ENCODE results near the gene TMEM178A.
"Not testable (repeated sequence)": the region's sequence is repeated elsewhere in the genome, so short reads cannot be mapped to it uniquely, and the experiment has no call there.

The TMEM178A gene

DNA sequence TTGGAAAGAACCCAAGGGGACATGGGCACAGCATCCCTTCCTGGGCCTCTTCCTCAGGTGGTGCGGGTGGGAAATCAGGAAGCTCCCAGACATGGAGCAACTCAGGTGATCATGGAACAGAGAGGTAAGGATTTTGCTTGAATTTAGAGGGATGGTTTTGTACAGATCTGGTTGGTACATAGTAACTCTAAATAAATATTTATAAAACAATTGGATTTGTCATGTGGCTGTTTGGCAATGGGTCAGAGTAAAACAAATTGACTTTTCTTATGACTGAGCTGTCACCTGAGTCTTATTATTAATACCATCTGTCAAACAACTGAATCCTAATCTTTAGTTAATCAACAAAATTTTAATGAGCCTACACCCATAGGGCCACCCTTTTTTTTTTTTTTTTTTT, 19.4 kb upstream of the TMEM178A start:
- TF ChIP-seq CTCF (IDR thresholded peaks at IDR 0.05; ENCODE audit: insufficient read depth, low read depth, low read length, missing control alignments) = no peak
- no peak for DNase-seq (ENCODE audit: low read depth)
- H3K4me3 ChIP-seq (ENCODE audit: low read length) = no peak overlapping the region

DNA sequence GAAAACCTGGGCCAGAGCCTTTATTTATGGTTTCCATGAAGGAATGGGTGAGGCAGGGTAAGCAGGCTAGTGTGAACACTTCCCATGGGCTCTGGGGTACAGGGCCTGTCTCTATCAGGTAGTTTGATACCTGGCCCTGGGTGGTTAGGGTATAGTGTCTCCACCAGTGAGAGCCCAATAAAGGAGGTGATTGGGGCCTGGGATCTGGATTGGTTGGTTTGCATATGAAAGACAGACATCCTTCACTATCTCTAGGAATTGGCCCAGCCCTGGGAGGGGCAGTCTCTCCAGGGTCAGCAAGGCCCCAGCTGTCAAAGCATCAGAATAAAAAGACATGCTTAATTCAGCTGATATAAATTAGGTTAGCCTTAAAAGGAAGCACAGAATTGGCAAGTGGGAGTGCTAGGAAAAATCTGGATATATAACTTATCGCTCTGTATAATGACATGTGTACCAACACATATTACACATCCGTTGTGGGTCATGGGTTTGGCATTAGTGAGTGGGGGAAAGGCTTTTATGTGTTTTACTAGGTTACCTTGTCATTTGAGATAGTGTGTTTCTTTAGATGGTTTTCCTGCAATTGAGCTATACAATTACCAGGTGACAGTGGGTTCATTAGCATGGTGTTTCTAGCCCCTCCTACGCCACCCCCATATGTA, 18.5 kb upstream of the TMEM178A start:
- DNase-seq (ENCODE audit: low read depth) = no peak
- TF ChIP-seq CTCF (IDR thresholded peaks at IDR 0.05; ENCODE audit: insufficient read depth, low read depth, low read length, missing control alignments) = no peak

DNA sequence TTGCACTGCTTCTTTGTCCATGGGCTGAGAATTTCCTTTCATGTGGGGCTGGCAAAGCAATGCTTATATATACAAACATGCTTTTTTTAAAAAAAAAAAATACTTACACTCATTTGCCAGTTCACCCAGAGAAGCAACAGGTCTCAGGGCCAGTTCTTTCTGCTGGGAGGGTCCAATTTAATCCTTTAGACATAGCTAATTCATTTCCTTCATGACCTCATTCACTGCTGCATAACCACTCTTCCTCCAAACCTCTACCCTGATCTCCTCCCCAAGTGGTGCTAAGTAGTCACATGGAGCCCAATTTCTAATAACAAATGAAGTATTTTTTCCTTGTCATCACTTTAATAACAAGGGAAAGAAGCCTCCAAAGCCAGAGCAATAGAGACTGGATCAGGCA, 17.1 kb upstream of the TMEM178A start:
- no peak for TF ChIP-seq CTCF (IDR thresholded peaks at IDR 0.05; ENCODE audit: insufficient read depth, low read depth, low read length, missing control alignments)
- H3K4me3 ChIP-seq (ENCODE audit: low read length) = no peak overlapping the region
- DNase-seq (ENCODE audit: low read depth) = no peak

More for the DNA sequence above, 18.5 kb upstream of the TMEM178A start:
- H3K4me3 ChIP-seq (ENCODE audit: low read length) = no peak overlapping the region

DNA sequence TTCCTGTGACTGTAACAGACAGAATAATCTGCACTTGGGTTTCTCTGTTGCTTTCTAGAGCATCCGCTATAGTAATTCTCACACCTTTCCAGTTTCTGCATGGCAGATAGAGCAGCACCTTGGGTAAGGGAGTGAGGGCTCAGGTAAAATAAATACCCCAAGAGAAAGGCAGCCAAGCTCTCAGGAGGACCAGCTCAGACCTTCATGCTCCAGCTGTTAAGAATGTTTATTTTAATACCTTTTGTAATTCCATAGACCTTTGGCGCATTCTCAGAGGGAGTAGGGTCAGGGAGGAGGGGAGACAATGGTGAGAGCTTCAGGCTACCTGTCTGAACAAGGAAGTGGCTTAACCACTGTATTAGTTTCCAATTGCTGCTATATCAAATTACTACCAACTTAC, 16.2 kb upstream of the TMEM178A start:
- no peak for TF ChIP-seq CTCF (IDR thresholded peaks at IDR 0.05; ENCODE audit: insufficient read depth, low read depth, low read length, missing control alignments)
- no peak overlapping the region for H3K4me3 ChIP-seq (ENCODE audit: low read length)
- DNase-seq (ENCODE audit: low read depth) = no peak

- no peak for DNase-seq (ENCODE audit: low read depth)
- TF ChIP-seq CTCF (IDR thresholded peaks at IDR 0.05; ENCODE audit: insufficient read depth, low read depth, low read length, missing control alignments) = no peak
- H3K4me3 ChIP-seq (ENCODE audit: low read length) = no peak overlapping the region
These were observed 15.2 kb upstream of the TMEM178A start for GRCh38 chr2:39650468-39650867.

GRCh38 chr2:39656215-39656614, 9.5 kb upstream of the TMEM178A start:
- DNase-seq (ENCODE audit: low read depth); H3K4me3 ChIP-seq (ENCODE audit: low read length): not testable (repeated sequence)

DNA sequence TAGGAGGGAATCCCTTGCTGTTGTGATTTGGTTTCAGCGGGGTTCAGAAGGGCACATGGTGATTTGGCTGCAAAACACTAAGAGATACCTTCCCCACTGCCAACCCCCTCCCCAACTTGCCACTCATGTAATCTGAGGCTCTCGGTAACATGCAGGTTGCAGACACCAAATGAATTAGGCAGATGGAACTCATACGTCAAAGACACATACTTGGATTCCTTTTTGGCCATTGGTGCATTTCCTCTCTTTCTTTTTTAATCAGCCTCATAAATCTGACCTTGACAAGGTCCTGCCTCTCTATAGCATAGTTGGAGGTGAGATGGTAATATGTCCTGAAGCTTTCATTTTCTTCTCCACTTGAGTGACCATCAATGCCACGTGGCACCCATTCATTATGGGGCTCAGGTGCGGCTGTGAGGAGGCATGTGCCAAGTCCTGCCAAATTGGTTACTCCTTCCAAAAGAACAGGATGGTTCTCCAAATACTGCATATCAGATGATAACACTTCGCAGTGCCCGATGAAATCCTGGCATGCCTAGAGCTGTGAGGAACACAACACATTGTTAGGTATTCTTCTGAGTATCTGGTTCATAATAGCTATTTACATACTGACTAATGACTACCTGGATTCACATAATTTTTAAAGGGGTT, 8.3 kb upstream of the TMEM178A start:
- no peak for DNase-seq (ENCODE audit: low read depth)
- TF ChIP-seq CTCF (IDR thresholded peaks at IDR 0.05; ENCODE audit: insufficient read depth, low read depth, low read length, missing control alignments) = no peak

More for the DNA sequence above, 8.3 kb upstream of the TMEM178A start:
- H3K4me3 ChIP-seq (ENCODE audit: low read length) = no peak overlapping the region

Measured in epithelial cell of esophagus (primary cell).